Mucosa of descending colon (tissue), 3 donors: ENCODE results near the gene CCM2L. TPM values are rescaled to one million over a fixed set of nuclear protein-coding genes. Genes with fewer than 3 reads are reported as not detected.

Source experiments
- ATAC-seq: fragments of 200-7000 bp; cut with Tn5 transposase; one replicate; pipeline ENCODE4 v1.9.1; 2020; ENCODE audit warnings: mild to moderate bottlenecking, moderate library complexity
- DNase-seq, 3 donors: peaks; one replicate each; pipeline ENCODE4 v3.0.0-alpha.2; 2020
- H3K36me3 ChIP-seq: fragments of 200-600 bp; one replicate; pipeline ENCODE4 v1.8.0; 2021; ENCODE audit warnings: low read depth, mild to moderate bottlenecking
- H3K4me1 ChIP-seq: fragments of 200-600 bp; one replicate; pipeline ENCODE4 v1.8.0; 2021; ENCODE audit warnings: low read depth, mild to moderate bottlenecking
- H3K4me3 ChIP-seq: fragments of 200-600 bp; one replicate; pipeline ENCODE4 v1.8.0; 2021; ENCODE audit warnings: mild to moderate bottlenecking
- H3K9me3 ChIP-seq: fragments of 200-600 bp; one replicate; pipeline ENCODE4 v1.8.0; 2021; ENCODE audit warnings: mild to moderate bottlenecking
- intact Hi-C, 2 donors: fragments of 100-400 bp; cut with DNase I in 1 of 2; cut with micrococcal nuclease in 1 of 2; formaldehyde crosslinking; loops; one replicate each; pipeline versions ENCODE4 v1.11.0 to v1.11.1; 2022; cut with DNase I, micrococcal nuclease
- total RNA-seq, 3 donors: library from RNA; stranded (reverse); fragmentation: NEBNext Ultra II Directional in 2 of 3; extraction: Animal tissue kit (Norgen Biotek cat#: 25700) in 2 of 3; gene quantifications; one replicate each; pipeline versions ENCODE4 v1.2.1 to v1.2.4, GENCODE V29; 2021 to 2023
- TF ChIP-seq, protein P1 (sequence below): fragments of 200-600 bp; IDR thresholded peaks from one replicate; pipeline ENCODE4 v1.8.0; 2022; ENCODE audit warnings: antibody characterized with exemption, mild to moderate bottlenecking
- donor health status: DM: no; HTN: no; CAD: no; lungs with moderate emphysema.
- donor health status: DM: no; HTN: no; CAD: no.
- donor health status: DM: no; HTN: yes; CAD: no.

The CCM2L gene
- total RNA-seq, 3 donors from 2014 or later: 1.2 to 3.7 (median 1.8) TPM

DNA sequence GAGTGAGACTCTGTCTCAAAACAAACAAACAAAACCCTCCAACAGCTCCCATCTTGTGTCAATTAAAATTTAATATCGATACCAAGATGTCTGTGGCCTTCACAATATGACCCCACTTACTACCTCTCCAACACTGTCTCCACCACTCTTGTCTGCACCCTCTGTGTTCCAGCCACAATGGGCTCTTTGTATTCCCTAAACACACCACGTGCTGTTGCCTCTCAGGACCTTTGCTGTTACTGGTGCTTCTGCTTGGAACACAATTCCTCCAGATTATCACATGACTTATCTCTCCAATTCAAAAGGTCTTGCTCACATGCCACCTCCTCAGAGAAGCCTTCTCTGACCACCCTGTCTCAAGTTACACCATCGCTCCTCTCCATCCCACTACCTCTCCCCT is 35.8 kb downstream of the CCM2L start:
- H3K9me3 ChIP-seq: no peaks in the 10 kb centered on the region
- no peaks in the 10 kb centered on the region for H3K4me1 ChIP-seq
- H3K36me3 ChIP-seq: no peaks in the 10 kb centered on the region
- intact Hi-C loops: no loop called here
- DNase-seq (no peak), ATAC-seq (no peak)
- H3K4me3 ChIP-seq: no peak overlapping the region
- TF ChIP-seq, protein P1, sequence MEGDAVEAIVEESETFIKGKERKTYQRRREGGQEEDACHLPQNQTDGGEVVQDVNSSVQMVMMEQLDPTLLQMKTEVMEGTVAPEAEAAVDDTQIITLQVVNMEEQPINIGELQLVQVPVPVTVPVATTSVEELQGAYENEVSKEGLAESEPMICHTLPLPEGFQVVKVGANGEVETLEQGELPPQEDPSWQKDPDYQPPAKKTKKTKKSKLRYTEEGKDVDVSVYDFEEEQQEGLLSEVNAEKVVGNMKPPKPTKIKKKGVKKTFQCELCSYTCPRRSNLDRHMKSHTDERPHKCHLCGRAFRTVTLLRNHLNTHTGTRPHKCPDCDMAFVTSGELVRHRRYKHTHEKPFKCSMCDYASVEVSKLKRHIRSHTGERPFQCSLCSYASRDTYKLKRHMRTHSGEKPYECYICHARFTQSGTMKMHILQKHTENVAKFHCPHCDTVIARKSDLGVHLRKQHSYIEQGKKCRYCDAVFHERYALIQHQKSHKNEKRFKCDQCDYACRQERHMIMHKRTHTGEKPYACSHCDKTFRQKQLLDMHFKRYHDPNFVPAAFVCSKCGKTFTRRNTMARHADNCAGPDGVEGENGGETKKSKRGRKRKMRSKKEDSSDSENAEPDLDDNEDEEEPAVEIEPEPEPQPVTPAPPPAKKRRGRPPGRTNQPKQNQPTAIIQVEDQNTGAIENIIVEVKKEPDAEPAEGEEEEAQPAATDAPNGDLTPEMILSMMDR: no peak

DNA sequence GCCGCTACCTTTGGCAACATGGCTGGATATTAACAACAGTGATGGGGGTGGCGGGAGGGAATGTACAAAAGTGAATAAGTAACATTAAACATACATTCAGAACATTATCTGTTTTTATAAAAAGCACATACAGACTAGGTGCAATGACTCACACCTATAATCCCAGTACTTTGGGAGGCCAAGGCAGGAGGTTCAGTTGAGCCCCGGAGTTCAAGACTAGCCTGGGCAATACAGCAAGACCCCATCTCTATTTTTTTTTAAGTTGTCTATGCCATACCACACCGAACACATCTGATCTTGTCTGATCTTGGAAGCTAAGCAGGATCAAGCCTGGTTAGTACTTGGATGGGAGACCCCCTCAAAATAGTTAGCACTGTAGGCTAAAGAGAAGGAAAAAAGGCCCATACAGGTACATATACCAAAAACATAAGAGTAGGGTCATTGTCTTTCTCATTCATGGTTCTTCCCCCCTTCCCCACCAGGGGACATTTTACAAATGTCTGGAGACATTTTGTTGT is 40.1 kb downstream of the CCM2L start:
- no peaks in the 10 kb centered on the region for H3K4me1 ChIP-seq
- TF ChIP-seq, protein P1: no peak
- no peak overlapping the region for H3K4me3 ChIP-seq
- no peak for DNase-seq
- no peak for ATAC-seq
- intact Hi-C loops: no loop called here
- no peaks in the 10 kb centered on the region for H3K36me3 ChIP-seq
- no peaks in the 10 kb centered on the region for H3K9me3 ChIP-seq

DNA sequence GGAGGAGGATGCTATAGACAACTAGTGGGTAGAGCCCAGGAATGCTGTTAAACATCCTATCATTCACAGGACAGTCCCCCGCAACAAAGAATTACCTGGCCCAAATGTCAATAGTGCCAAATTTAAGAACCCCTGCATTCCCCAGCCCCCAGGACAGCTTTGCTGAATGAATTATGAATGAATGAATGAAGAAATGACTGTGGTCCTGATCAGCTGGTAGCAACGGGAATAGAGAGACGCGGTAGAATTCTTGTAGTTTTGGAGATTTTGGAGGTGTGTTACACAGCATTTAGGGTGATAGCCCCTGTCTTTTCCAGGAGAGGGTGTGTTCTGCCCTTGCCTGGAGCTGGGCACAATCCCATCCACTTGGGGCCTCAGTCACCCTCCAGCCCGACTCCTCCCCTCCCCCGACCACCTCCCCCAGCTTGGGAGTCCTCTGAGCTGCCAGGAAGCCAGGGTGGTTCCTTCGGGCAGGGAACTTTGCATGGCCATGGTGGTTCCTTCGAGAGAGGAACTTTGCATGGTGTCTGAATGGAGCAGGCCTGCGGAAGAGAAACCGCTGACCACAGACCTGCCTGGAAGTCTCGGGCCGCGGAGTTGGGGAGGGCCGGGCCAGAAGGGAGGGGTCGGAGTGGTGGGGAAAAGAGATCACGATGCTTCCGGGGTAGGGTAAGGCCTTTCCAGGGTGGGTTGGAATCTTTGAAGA is 40.8 kb downstream of the CCM2L start:
- intact Hi-C loops: no loop called here
- no peaks in the 10 kb centered on the region for H3K9me3 ChIP-seq
- no peaks in the 10 kb centered on the region for H3K36me3 ChIP-seq
- no peak overlapping the region for H3K4me3 ChIP-seq
- DNase-seq (peak; percentile 26 to 72 (median 49)), ATAC-seq (peak; percentile 65)
- TF ChIP-seq, protein P1: no peak
- no peaks in the 10 kb centered on the region for H3K4me1 ChIP-seq

DNA sequence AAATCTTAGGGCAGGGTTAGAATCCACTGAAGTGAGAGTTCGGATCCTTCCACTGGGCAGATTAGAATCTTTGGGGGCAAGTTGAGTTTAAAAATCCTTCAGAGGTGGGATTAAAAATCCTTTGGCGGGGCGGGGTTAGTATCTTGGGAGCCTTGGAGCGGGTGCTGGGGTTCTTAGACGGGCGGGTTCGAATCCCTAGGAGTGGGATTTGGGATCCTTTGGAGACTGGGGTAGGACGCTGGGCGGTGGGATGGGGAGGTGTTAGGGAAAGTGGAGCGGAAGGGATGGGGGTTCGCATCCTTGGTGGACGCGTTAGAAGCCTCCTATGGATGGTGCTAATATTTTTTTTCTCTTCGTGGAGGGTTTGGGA is 41.5 kb downstream of the CCM2L start:
- DNase-seq (no peak), ATAC-seq (no peak)
- Histone ChIP-seq H3K9me3 (no peaks in the 10 kb centered on the region), H3K36me3 (no peaks in the 10 kb centered on the region), H3K4me1 (no peaks in the 10 kb centered on the region), H3K4me3 (no peak overlapping the region)
- TF ChIP-seq, protein P1: no peak
- intact Hi-C loops: no loop called here

DNA sequence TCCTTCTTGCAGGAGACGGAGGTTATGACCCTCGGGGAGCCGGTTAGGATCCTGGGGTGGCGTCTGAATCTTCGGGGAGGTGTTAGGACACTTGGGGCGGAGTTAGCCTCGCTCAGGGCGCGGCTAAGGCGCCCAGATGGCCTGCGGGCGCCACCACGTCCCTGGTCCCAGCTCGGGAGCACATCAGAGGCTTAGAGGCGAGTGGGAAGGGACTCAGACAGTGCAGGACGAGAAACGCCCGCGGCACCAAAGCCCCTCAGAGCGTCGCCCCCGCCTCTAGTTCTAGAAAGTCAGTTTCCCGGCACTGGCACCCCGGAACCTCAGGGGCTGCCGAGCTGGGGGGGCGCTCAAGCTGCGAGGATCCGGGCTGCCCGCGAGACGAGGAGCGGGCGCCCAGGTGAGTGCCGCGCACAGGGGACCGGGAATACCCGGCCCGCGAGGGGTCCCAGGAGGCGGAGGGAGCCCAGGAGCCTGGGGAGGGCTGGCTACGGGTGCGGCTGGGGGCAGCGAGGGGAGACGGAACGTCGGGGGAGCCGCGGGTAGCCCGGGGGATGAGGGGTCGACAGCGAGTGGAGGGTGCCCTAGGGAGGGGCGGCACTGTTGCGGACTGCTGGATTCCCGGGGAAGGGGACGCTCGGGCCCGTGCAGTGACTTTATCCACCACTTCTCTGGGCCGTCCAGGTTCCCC is 42.0 kb downstream of the CCM2L start, which contains the start of gene HCK:
TSS of gene HCK (plus strand) at position 153 of the 688 bp plus-strand sequence.
- H3K4me3 ChIP-seq: no peak within 1 kb of the TSS
- no peaks in the 10 kb centered on the region for H3K36me3 ChIP-seq
- intact Hi-C loops: no loop called here
- no peaks in the 10 kb centered on the region for H3K9me3 ChIP-seq
- DNase-seq (peak in 2 of 3 donors; percentile 44 to 73), ATAC-seq (peak; percentile 70)
- TF ChIP-seq, protein P1: no peak
- H3K4me1 ChIP-seq: no peaks in the 10 kb centered on the region
